GM21381 (cell line): ENCODE results near the gene TRIM73.
A peak's percentile ranks its signal among the peaks of the same experiment; 100 is the strongest.
"Not testable (repeated sequence)": the region's sequence is repeated elsewhere in the genome, so short reads cannot be mapped to it uniquely, and the experiment has no call there.

Experiments used
- ATAC-seq: cut with Tn5 transposase; IDR thresholded peaks from one replicate; pipeline ENCODE4 v1.9.1; 2021; ENCODE audit warnings: mild to moderate bottlenecking, moderate library complexity; ENCODE audit not compliant: unreplicated experiment

Gene TRIM73

GRCh38 chr7:75415428-75415817, 20.0 kb downstream of the TRIM73 start:
- not testable (repeated sequence) for ATAC-seq

- ATAC-seq: not testable (repeated sequence)
Measured at GRCh38 chr7:75415829-75416373, 20.5 kb downstream of the TRIM73 start.

- ATAC-seq: not testable (repeated sequence)
Measured at GRCh38 chr7:75416787-75417186, 21.4 kb downstream of the TRIM73 start.

GRCh38 chr7:75418292-75418858, 22.9 kb downstream of the TRIM73 start:
- ATAC-seq: not testable (repeated sequence)

GRCh38 chr7:75419210-75419609, 23.8 kb downstream of the TRIM73 start:
- not testable (repeated sequence) for ATAC-seq

GRCh38 chr7:75419693-75420092, 24.3 kb downstream of the TRIM73 start:
- not testable (repeated sequence) for ATAC-seq

- not testable (repeated sequence) for ATAC-seq
Measured at GRCh38 chr7:75420152-75420551, 24.7 kb downstream of the TRIM73 start.

- ATAC-seq: not testable (repeated sequence)
Measured at GRCh38 chr7:75421798-75422710, 26.6 kb downstream of the TRIM73 start.

GRCh38 chr7:75423481-75423880, 28.1 kb downstream of the TRIM73 start:
- not testable (repeated sequence) for ATAC-seq

- not testable (repeated sequence) for ATAC-seq
Measured at GRCh38 chr7:75439000-75439399, 43.6 kb downstream of the TRIM73 start.

- peak; percentile 38 for ATAC-seq
Measured at GRCh38 chr7:75442101-75442464, 46.7 kb downstream of the TRIM73 start.

- ATAC-seq: peak; percentile 71
Measured at GRCh38 chr7:75442465-75443111, 47.2 kb downstream of the TRIM73 start.

GRCh38 chr7:75449946-75450345, 54.5 kb downstream of the TRIM73 start:
- ATAC-seq: not testable (repeated sequence)

GRCh38 chr7:75452494-75452955, 57.1 kb downstream of the TRIM73 start:
- ATAC-seq: peak; percentile 62
